Measurements from ENCODE around the gene MAFG.

MAFG gene

GRCh38 chr17:81884968-81885367 is 42.6 kb downstream of the MAFG start:
- no peak for TF ChIP-seq ZNF274 (IDR thresholded peaks at IDR 0.05; ENCODE audit: low read depth, low read length)
- H3K4me3 ChIP-seq (ENCODE audit: low read length), result no peak overlapping the region

DNA sequence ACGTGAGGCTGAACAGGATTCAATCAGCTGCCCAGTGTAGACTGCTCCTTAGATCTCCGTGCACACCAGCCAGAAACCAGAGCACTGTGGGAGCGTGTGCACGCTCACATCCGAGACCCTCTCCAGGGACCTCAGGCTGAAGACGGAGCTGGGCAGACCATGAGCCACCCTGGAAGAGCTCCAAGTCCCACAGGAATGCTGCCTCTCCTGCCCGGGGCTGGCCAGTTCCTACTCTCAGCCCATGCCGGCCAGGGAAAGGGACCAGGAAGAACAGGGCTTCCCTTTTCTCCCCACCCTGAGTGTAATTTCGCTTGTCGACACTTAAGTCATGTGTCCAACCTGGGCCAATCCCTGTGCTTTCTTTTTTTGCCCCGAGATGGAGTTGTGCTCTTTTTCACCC is 43.0 kb downstream of the MAFG start:
- no peak overlapping the region for H3K4me3 ChIP-seq (ENCODE audit: low read length)
- TF ChIP-seq ZNF274 (IDR thresholded peaks at IDR 0.05; ENCODE audit: low read depth, low read length), result no peak

GRCh38 chr17:81879121-81879520 is 48.4 kb downstream of the MAFG start:
- no peak for TF ChIP-seq ZNF274 (IDR thresholded peaks at IDR 0.05; ENCODE audit: low read depth, low read length)

GRCh38 chr17:81878294-81878693 is 49.2 kb downstream of the MAFG start:
- no peak overlapping the region for H3K4me3 ChIP-seq (ENCODE audit: low read length)
- no peak for TF ChIP-seq ZNF274 (IDR thresholded peaks at IDR 0.05; ENCODE audit: low read depth, low read length)

More at GRCh38 chr17:81879121-81879520, 48.4 kb downstream of the MAFG start:
- H3K4me3 ChIP-seq (ENCODE audit: low read length), result no peak overlapping the region

DNA sequence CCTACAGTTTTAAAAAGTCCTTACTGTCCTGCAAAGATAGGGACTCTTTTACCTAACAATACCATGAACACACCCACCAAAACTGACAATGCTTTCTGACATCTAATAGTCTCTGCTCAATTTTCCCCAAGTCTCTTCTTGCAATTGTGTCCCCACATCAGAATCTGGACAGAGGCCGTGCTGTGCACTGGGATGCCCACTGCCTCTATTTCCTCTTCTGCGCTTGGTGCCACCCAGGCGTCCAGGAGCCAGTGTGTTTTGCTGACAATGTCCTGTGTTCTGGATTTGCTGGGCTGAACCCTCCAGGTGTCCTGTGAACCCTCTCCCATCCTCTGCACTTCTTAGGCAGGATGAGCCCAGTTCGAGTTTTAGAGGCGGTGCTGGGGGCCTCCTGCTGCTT is 50.0 kb downstream of the MAFG start:
- H3K4me3 ChIP-seq (ENCODE audit: low read length), result no peak overlapping the region
- no peak for TF ChIP-seq ZNF274 (IDR thresholded peaks at IDR 0.05; ENCODE audit: low read depth, low read length)

DNA sequence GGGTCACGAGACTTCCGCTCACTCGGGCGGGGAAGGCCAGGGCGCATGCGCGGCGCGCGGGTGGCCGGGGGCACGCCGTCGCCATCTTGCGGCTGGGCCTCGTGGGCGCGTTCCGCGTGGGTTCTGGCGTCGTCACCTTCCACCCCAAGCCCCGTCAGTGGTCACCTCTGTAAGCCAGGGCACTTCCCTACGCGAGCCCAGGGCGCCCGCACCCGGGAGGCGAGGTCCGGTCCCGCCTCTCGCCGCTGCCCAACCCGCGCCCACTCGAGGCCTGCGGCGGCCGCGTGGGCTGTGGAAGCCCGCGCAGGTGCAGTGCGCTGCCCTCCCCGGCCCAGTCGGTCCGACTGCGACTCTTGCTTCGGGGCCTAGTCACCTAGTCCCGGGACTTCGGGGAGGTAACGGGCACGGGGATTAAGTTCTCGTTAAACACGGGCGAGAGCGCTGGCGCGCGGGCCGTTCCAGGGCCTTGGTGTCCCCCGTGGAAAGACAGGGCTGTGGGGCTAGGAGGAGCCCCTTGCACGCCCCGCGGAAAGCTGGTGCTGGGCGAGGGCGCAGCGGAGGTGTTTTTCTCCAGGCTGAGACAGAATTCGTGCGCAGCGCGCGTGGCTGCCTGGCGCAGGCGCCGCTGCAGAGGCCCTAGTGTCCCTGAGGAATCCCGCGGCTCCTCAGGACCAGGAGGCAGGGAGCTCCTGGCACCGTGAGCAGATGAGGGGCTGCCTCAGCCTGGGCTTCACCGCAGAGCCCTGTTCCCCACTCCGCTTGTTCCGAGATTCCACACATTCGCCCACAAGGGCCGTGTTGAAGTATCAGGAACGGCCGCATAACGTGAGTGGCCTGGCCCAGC is 55.9 kb downstream of the MAFG start:
- H3K4me3 ChIP-seq (ENCODE audit: low read length), result peak overlapping the region; percentile 68
- no peak for TF ChIP-seq ZNF274 (IDR thresholded peaks at IDR 0.05; ENCODE audit: low read depth, low read length)

DNA sequence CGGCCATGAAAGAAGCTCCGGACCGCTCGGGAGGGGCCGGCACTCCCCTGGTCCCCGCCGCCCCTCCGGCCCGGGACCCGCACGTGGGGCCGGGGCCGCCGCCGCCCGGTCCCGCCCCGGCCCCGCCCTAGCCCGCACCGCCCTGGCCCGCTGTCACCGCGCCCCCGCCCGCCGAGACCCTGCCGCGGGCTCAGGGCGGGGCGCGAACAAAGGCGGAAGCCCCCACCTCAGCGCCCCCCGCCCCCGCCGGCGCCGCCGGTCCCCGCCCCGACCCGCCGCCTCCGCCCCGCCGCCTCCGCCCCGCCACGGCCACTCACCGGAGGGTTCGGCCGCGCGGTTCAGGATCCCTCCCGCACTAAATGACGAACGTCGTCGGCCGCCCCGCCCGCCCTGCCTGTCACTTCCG is 56.6 kb downstream of the MAFG start, which contains the start of gene ARHGDIA:
Gene ARHGDIA (minus strand): TSS at position 357 of the 406 bp plus-strand sequence. CDS start 1,407 bp downstream, outside the sequence.
- no peak for TF ChIP-seq ZNF274 (IDR thresholded peaks at IDR 0.05; ENCODE audit: low read depth, low read length)

GRCh38 chr17:81870131-81870980 is 57.2 kb downstream of the MAFG start:
- H3K4me3 ChIP-seq (ENCODE audit: low read length), result peak overlapping the region; percentile 94
- TF ChIP-seq ZNF274 (IDR thresholded peaks at IDR 0.05; ENCODE audit: low read depth, low read length), result no peak

More for the DNA sequence above, 56.6 kb downstream of the MAFG start, which contains the start of gene ARHGDIA:
- H3K4me3 ChIP-seq (ENCODE audit: low read length), result peak within 1 kb of the TSS; percentile 94

DNA sequence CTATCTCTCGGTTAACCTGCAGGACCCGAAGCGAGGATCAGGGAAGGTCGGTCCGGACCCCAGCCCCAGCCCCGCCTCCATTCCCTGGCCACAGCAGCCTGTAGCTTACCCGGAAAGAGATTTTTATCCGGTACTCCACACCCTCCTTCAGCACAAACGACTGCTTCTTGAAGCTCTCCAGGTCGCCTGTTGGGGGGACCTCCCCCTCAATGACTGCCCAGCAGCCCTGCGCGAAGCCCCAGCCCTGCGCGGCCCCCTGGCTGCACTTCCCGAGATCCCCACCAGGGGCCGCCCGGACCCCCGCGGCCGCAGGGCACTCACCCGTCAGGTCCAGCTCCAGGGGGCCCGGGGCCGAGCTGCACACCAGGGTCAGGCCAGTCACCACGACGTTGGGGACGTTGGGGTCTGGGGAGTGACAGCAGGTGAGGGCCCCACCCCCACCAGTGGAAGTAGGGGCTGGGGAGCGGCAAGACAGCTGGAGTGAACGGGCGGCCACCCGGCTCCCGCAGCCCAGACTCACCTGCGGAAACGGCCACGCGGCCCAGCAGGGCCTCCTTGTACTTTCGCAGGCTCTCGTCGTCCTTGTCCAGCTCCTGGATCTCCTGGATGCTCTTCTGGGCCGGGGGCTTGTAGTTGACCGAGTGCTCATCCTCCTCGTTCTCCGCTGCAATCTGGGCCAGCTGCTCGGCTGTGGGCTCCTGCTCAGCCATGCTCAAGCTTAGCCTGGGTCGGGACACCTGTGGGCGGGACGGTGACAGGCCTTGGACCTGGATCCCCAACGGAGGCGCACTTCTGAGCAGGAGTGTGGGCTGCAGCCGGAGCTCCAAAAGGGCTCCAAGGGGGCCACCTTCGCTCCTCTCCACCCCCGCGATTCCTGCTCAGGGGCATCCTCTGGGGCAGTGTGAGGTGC is 58.1 kb downstream of the MAFG start:
- TF ChIP-seq ZNF274 (IDR thresholded peaks at IDR 0.05; ENCODE audit: low read depth, low read length), result no peak
- peak overlapping the region; percentile 94 for H3K4me3 ChIP-seq (ENCODE audit: low read length)

DNA sequence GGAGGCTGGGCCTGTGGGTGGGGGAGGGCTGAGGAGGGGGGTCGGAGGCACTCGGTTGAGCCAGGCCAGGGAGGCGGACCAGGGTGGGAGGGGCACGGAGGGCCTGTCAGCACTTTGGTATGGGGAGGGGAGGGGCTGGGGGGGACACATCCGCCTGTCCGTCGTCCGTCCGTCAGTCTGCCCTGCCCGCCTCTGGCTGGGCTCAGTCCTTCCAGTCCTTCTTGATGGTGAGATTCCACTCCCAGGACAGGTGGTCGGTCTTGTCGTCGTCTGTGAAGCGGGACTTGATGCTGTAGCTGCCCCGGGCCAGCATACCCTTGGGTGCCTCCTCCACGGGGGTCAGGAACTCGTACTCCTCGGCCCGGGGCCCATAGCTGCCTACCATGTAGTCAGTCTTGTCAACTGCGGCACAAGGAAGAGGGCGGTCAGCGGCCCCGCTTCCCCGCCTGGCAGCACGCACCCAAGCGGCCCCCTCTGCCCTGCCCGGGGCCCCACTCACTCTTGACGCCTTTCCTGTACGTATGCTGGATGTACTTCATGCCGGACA is 58.8 kb downstream of the MAFG start:
- no peak for TF ChIP-seq ZNF274 (IDR thresholded peaks at IDR 0.05; ENCODE audit: low read depth, low read length)
- H3K4me3 ChIP-seq (ENCODE audit: low read length), result no peak overlapping the region; the same call in 1 of the 2 replicates
